ENCODE data around the gene UBE2B.
"Not testable (repeated sequence)": the region's sequence is repeated elsewhere in the genome, so short reads cannot be mapped to it uniquely, and the experiment has no call there.

Gene UBE2B

DNA sequence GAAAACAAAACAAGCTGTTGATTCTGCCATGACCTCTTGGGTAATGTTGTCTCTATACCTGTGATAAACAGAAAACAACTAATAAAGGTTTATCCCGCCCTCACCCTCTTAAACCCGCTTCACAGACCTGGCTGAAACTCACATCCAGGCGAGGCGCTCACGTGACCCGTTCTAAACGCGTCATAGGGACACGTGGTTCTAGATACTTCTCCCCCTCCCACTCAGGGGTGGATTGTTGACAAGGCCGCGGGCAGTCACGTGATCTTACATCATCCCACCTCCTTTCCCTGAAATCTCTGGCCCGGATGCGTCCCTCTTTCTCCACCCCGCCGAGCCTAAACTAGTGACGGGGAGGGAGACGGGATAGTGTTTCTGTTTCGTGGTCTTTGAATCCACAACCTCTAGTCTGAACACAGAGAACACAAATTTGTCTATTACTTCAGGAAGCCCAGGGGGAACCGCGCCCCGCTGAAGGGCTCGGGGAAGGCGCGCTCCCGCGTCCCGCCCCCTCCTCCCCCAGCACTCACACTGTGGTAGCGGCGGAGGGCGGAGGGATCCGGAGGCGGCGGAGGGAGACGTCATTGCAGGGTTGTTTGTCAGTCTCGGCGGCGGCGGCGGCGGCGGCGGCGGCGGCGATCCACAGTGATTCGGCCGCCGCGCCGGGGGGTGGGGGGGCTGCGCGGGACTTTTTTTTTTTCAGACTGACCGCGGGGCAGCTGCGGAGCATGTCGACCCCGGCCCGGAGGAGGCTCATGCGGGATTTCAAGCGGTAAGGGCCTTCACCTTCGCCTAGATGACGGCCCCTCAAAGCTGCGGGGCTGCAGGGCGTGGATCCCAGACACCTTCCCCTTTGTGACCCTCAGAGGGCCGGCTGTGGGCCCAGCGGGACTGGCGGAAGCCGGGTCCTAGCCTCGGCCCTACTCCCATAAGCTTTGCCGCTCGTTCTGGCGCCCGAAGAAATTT is at the start of gene UBE2B:
Gene UBE2B, plus strand, starts transcription at position 699 of the 963 bp plus-strand sequence. Its CDS starts 27 bp downstream, at position 726.
- peak; percentile 86 for DNase-seq (ENCODE audit: low spot score)

DNA sequence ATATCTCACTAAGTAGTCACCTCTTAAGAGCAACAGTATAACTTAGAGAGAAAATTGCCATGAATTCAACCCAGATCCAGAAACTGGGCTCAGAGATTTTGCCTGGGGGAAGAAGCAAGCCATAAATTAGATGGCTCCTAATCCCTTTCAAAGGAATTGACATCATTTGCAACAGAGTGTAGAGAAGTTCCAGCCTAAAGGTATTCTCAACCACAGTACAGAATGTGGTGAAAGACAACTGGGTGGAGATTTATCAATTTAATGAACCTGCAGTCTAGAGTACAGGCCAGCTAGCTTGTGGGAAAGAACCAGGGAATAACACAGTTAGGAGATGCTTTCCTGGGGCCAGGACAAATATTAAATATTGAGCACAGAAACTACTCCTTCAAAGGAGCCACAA is 44.0 kb upstream of the UBE2B start:
- DNase-seq (ENCODE audit: low spot score): no peak

DNA sequence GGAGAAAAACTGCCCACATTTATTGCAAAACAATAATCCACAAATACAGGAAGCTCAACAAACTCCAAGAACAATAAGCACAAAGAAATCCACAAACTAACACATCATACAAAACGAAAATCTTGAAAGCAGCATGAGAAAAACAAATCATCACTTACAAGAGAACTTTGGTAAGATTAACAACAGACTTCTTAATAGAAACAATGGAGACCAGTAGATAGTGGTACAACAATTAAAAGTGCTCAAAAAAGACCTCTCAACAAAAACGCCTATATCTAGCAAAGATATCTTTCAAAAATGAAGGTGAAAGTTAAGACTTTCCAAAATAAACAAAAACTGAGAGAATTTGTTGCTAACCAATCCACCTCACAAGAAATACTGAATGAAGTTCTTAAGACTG is 42.8 kb upstream of the UBE2B start:
- no peak for DNase-seq (ENCODE audit: low spot score)

DNA sequence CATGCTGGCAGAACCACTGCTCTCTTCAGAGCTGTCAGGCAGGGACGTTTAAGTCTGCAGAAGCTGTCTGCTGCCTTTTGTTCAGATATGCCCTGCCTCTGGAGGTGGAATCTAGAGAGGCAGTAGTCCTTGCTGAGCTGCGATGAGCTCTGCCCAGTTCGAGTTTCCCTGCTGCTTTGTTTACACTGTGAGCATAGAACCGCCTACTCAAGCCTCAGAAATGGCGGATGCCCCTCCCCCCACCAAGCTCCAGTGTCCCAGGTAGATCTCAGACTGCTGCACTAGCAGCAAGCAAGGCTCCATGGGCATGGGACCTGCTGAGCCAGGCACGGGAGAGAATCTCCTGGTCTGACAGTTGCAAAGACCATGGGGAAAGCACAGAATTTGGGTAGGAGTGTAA is 34.5 kb upstream of the UBE2B start:
- DNase-seq (ENCODE audit: low spot score): not testable (repeated sequence)

DNA sequence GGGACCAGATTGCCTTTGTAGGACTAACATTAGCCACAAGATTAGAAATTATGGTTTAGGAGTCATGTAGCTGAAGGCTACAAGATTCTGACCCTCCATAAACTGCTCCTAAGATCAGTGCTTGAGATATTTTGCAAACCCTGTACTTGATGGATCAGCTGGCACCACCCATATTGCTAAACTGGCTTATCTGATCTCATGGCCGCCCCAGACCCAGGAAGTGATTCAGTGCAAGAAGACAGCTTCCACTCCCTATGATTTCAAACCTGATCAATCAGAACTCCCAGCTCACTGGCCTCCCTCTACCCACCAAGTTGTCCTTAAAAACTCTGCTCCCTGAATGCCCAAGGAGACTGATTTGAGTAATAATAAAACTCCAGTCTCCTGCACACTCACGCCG is 27.9 kb upstream of the UBE2B start:
- not testable (repeated sequence) for DNase-seq (ENCODE audit: low spot score)

DNA sequence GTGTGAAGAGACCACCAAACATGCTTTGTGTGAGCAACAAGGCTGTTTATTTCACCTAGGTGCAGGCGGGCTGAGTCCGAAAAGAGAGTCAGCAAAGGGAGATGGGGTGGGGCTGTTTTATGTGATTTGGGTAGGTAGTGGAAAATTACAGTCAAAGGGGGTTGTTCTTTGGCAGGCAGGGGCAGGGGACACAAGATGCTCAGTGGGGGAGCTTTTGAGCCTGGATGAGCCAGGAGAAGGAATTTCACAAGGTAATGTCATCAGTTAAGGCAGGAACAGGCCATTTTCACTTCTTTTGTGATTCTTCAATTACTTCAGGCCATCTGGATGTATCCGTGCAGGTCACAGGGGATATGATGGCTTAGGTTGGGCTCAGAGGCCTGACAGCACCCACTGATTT is 25.9 kb upstream of the UBE2B start:
- DNase-seq (ENCODE audit: low spot score): not testable (repeated sequence)

DNA sequence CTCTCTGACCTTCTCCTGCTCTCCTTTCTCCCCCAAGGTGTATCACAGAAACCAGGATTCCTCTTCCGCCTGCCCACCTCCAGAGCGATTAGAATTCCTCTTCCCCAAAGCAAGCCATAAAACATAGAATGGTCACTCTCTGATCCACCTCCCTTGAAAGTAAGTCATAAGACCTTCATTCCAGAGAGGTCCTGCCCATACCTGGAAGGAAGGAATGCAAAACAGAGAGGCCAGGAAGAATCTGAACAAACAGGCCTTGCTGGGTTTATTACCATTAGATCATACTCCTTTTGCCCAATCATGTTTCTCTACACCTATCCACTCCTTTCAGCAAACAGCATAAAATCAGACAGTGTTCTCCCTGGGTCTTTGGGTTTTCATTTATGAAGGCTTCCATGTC is 25.4 kb upstream of the UBE2B start:
- no peak for DNase-seq (ENCODE audit: low spot score)

DNA sequence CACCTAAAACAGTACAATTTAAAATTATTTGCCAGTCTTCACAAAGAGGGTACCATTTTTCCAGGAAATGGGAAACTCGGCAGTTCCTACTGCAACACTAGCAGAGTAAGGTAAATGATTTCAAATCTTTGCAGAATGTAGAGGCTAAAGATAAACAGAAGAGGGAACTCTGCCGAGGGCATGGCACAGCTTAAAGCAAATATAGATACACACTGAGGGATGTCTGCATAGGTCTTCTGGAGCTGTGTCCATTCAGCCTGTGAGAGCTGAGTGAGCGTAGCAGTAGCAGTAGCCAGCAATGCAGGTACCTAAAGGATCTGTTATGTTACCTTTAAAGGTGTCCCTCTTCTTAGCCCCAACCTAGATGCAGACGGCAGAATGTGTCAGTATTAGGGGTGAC is 21.9 kb upstream of the UBE2B start:
- no peak for DNase-seq (ENCODE audit: low spot score)

DNA sequence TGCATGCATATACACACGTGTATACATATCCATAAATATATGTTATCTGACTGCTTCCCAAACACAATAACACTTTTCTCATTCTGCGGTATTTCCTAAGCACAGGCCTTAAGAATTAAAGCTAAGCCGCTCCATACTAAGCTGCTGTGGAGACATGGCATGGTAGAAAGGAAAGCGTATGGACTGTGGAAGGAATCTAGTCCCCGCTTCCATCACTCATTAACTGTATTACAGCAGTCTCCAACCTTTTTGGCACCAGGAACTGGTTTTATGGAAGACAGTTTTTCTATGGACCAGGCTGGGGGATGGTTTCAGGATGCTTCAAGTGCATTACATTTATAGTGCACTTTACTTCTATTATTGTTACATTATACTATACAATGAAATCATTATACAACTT is 15.7 kb upstream of the UBE2B start:
- no peak for DNase-seq (ENCODE audit: low spot score)

DNA sequence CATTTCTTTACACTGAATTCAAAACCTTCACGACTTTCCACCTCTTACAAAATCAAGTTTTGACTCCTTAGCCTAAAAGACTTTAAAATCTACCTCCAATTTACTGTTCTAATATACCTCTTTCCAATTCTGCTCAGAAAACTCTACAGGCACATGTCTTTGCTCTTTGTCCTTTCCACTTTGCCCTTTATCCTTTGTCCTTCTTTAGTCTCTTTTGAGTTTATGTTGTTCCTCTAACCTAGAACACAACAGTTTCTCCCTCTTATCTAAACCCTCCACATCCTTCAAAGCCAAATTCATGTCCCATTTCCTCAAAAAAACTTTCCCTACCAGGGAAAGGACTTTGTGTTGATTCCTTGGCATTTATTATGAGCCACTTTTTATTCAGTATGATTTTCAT is 5.8 kb upstream of the UBE2B start:
- DNase-seq (ENCODE audit: low spot score): no peak

DNA sequence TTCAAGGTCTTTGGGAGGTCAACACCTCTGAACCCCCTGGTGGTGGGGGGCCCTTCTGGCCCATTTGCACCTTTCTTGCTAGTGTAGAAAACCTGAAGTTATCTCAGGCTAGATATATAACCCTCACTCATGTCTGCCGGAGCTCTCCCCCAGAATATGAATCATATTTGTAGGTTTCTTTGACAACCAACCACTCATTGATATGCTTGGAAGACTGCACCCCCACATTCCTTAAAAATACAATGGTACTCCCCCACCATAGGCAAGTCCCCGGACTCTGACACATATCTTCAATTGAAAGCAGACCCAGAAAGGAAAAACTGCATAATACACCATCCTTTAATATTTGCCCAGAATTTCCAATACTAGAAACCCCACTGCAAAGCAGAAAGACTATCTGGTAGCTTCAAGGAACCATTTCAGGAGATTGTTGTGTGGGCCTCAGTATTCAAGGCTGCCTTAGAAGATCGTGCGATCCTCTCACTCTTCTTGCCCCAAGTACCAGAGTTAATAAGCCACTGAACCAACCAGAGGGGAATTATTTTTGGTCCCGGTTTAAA is 978 bp upstream of the UBE2B start:
- no peak for DNase-seq (ENCODE audit: low spot score)

DNA sequence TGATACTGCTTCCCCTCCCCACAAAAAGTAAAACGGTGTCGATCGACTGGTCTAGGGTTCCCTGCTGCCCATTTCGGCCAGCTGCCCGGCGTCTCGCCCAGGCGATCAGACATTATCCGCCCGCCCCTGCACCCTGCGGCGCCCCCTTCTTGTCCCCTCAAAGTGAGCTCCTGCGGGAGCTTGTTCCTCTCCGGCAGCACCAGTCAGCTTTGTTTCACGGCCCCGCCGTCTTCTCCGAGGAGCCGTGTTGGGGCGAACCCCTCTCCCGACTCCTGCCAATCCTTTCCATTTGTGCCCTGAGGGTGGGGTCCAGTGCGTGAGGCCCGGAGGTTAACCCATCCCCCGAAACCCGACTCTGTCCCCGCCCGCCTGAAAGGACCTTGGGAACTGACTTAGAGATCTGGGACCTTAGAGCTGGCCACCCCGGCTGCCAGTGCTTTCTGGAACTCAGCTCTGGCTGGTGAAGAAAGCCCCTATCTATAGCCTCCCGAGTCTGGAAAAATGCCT is 518 bp downstream of the UBE2B start:
- peak; percentile 47 for DNase-seq (ENCODE audit: low spot score)

DNA sequence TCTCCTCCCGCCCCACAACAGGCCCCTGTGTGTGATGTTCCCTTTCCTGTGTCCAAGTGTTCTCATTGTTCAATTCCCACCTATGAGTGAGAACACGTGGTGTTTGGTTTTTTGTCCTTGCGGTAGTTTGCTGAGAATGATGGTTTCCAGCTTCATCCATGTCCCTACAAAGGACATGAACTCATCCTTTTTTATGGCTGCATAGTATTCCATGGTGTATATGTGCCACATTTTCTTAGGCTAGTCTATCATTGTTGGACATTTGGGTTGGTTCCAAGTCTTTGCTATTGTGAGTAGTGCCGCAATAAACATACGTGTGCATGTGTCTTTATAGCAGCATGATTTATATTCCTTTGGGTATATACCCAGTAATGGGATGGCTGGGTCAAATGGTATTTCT is 2.3 kb downstream of the UBE2B start:
- not testable (repeated sequence) for DNase-seq (ENCODE audit: low spot score)

DNA sequence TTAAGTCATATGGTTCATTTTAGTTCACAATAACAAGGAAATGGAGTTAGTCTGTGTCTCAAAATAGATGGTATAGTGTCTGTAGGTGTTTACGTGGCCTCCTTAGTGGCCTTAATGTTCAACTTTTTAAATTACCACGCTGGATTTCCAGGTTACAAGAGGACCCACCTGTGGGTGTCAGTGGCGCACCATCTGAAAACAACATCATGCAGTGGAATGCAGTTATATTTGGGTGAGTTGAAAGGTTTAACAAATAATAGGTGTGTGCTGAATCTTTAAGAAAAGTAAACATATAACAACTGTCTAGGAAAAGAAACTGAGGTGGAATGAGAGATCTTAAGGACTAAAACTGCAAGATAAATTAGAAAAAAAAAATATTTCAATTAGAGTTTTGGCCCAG is 2.9 kb downstream of the UBE2B start:
- no peak for DNase-seq (ENCODE audit: low spot score)

DNA sequence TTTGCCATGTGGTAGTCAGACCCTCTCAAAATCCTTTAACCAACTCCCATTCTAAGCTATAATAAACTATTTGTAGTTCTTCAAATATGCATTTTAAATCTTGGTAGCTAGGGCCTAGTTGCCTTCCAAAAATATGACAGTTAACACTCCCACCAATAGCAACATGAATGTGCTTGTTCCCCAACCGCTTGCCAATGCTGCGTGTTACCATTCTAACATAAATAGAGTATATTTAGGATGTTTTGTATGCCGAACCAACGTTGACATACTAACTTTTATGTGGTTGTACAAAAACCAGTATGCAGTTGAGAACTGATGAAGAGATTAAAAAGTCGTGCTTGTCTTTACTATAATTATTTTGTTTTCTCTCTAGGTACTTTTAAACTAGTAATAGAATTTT is 9.0 kb downstream of the UBE2B start:
- no peak for DNase-seq (ENCODE audit: low spot score)

DNA sequence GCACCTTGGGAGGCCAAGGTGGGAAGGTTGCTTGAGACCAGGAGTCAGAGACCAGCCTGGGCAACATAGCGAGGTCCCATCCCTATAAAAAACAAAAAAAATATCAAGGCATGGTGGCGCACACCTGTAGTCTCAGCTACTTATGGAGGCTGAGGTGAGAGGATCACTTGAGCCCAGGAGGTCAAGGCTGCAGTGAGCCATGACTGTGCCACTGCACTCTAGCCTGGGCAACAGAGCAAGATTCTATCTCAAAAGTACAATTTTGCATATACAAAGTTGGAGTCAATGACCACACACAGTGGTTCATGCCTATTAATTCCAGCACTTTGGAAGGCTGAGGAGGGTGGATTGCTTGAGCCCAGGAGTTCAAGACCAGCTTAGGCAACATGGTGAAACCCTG is 10.8 kb downstream of the UBE2B start:
- not testable (repeated sequence) for DNase-seq (ENCODE audit: low spot score)

DNA sequence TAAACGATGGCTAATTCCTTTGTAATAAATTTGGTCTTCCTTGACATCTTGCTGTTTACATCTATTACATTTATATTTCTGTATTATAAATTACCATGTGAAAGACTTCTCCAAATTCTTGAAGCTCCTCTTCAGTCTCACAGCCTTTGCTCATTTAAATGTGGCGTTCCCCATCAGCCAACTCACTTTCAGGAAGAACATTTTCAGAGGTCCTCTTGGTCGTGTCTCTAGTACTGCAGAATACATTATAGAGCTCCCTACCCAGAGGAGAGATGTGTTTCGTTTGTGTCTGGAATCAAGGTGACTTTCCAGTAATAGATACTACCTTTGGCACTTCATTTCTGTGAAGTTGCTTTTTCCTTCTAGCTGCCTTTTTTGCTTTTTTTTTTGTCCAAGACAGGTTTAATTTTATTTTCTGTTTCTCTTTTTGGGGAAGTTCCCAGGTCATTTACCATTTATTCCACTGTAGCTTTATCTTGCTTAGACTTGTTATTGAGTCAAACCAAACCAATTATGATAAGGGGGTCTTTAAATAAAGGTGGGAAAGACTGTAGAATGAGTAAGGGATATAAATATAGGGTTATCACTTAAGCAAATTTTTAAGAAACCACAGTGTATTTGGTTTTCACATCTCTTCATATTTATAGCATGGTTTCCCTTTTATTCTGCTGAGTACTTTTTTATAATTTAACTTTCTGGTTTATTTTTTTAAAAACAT is 12.8 kb downstream of the UBE2B start:
- no peak for DNase-seq (ENCODE audit: low spot score)

DNA sequence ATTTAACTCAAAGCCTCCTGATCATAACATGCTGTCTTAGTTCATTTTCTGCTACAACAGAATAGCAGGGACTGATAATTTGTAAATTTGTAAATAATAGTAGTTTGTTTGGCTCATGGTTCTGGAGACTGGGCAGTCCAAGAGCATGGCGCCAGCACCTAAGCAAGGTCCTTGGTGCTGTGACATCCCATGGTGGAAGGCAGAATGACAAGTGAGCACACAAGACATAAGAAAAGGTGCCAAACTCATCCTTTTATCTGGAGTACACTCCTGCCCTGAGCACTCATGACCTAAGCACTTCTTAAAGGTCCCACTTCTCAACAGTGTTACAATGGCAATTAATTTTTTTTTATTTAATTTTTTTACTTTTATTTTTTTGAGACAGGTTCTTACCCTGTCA is 16.1 kb downstream of the UBE2B start:
- DNase-seq (ENCODE audit: low spot score): no peak

DNA sequence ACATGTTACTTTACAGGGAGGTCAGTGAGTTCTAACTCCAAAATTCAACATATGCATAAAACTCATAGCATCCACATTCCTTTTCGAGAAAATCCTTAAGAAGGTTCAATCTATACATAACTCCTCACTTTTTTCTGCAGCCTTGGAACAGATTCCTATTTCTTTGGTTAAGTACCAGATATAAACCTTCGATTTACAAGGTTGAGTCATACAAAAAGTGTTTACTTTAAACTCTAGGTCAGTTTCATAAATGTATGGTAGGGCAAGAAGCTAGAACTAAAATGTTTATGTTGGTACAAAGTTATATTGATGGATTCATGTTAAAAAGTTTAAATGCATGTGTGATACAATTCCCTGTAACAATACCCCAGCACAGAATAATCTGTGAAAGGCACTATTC is 20.9 kb downstream of the UBE2B start:
- DNase-seq (ENCODE audit: low spot score): no peak

DNA sequence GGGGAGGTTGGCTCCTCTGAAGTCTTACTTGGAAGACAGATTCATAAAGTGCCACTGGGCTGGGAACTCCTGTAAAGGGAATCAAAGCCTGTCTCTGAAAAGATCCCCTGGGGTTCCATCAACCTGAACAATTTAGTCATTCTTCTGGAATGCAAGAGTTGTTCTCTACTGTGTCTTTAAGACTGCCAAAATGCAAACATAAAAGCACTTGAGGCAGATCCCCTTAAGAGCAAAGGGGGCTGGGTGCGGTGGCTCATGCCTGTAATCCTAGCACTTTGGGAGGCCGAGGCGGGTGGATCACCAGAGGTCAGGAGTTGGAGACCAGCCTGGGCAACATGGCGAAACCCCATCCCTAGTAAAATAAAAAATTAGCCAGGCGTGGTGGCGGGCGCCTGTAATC is 23.6 kb downstream of the UBE2B start:
- DNase-seq (ENCODE audit: low spot score): no peak

DNA sequence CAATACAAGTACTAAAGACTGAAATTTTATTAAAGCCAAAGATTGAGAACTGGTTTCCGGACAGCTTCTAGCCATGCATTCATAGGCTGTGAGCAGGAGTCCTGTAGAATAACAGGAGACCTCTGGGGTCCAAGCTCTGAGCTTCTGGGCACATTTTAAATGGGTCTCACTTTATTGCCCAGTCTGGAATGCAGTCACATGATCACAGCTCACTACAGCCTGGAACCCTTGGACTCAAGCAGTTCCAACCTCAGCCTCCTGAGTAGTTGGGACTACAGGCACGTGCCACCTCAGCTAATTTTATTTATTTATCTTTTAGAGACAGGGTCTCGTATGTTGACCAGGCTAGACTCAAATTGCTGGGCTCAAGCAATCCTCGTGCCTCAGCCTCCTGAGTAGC is 24.9 kb downstream of the UBE2B start:
- DNase-seq (ENCODE audit: low spot score): no peak

DNA sequence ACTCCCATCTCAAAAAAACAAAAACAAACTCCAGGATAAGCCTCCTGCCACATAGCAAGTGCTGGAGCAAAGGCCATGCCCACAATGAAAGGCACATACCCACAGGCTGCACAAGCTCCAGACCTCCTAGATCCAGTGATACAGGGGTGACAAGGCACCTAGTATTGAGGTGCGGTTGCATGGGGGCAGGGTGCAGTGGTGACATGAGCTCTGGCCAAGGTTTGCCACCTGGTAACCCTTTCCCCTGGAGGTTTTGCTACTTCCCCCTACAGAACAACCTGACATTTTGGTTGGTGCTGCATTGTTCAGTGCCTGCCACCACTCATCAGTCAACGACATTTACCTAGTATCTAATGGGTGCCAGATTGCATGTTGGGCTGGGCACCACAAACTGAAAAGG is 25.8 kb downstream of the UBE2B start:
- no peak for DNase-seq (ENCODE audit: low spot score)

Measured in HuH-7.5 (cell line).